Nephron (organoid): Measurements from ENCODE around the gene MICAL2.

ENCODE experiments used
- H3K27ac Mint-ChIP-seq, 3 experiments: 2 replicates each; pipeline ENCODE4 v1.8.0; 2020; ENCODE audit warnings: mixed read lengths in 3 of 3, mild to moderate bottlenecking in 2 of 3, moderate library complexity in 1 of 3
- H3K27me3 Mint-ChIP-seq: 2 replicates; pipeline ENCODE4 v1.8.0; 2021; ENCODE audit warnings: low read depth, mild to moderate bottlenecking, moderate library complexity, mixed read lengths
- H3K36me3 Mint-ChIP-seq: 2 replicates; pipeline ENCODE4 v1.8.0; 2020; ENCODE audit warnings: low read depth, mixed read lengths
- H3K4me1 Mint-ChIP-seq: 2 replicates; pipeline ENCODE4 v1.8.0; 2020; ENCODE audit warnings: mixed read lengths
- H3K4me3 Mint-ChIP-seq, 3 experiments: 2 replicates each; pipeline ENCODE4 v1.8.0; 2020; ENCODE audit warnings: mild to moderate bottlenecking in 3 of 3, mixed read lengths in 3 of 3, moderate library complexity in 2 of 3
- H3K9me3 Mint-ChIP-seq: 2 replicates; pipeline ENCODE4 v1.8.0; 2020; ENCODE audit warnings: mixed read lengths
- TF ChIP-seq, protein P1 (sequence below), 3 experiments: fragments of 200-600 bp; sonication (generic); IDR thresholded peaks; one replicate each; pipeline ENCODE4 v1.5.0; 2021; ENCODE audit warnings: antibody characterized with exemption in 3 of 3; ENCODE audit not compliant: unreplicated experiment in 3 of 3

The MICAL2 gene

DNA sequence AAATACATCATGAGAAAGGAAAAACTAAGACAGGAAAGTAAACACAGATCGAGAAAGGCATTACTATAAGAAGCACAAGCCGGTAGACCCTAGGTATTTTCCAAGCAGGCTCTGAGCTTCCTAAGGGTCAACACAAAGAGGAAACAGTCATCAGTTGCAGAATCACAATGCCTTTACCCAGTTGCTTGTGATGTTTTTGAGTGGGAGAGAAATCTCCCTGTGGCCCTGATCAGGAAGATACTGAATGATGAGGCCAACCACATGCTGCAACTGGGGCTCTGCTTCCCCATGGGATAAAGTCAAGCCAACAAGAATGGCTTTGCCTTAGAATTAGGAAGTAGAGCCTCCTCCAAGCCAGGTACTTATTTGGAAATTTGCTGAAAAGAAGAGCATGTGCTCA, 132.6 kb downstream of the MICAL2 start:
- no peaks in the 10 kb centered on the region for H3K36me3 Mint-ChIP-seq
- H3K27me3 Mint-ChIP-seq, result peaks cover 3% of the 10 kb centered on the region
- peaks cover 47% of the 10 kb centered on the region for H3K4me1 Mint-ChIP-seq
- TF ChIP-seq, protein P1, sequence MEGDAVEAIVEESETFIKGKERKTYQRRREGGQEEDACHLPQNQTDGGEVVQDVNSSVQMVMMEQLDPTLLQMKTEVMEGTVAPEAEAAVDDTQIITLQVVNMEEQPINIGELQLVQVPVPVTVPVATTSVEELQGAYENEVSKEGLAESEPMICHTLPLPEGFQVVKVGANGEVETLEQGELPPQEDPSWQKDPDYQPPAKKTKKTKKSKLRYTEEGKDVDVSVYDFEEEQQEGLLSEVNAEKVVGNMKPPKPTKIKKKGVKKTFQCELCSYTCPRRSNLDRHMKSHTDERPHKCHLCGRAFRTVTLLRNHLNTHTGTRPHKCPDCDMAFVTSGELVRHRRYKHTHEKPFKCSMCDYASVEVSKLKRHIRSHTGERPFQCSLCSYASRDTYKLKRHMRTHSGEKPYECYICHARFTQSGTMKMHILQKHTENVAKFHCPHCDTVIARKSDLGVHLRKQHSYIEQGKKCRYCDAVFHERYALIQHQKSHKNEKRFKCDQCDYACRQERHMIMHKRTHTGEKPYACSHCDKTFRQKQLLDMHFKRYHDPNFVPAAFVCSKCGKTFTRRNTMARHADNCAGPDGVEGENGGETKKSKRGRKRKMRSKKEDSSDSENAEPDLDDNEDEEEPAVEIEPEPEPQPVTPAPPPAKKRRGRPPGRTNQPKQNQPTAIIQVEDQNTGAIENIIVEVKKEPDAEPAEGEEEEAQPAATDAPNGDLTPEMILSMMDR (IDR thresholded peaks at IDR 0.05; ENCODE audit: unreplicated experiment in 3 of 3), result no peak
- H3K27ac Mint-ChIP-seq, result no peak overlapping the region
- no peaks in the 10 kb centered on the region for H3K9me3 Mint-ChIP-seq
- no peak overlapping the region for H3K4me3 Mint-ChIP-seq

DNA sequence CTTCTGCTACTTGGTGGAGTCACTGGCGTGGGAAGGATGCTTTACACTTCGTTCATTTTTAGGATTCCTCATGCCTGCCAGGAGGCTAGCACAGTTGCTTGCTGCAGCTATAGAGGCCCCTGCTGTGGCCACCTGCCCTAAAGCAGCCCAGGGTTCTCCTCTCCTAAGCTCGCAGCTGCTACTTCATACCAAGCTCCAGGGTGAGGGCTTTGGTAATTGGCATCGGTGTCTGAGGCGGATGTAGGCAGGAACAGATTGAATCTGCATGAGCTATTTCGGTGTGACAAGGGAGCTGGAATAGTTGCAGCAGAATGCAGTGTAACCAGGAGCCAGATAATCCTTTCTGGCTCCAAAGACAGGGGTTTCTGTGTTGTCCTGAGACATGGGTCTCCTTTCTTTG, 133.1 kb downstream of the MICAL2 start:
- no peak overlapping the region for H3K27ac Mint-ChIP-seq
- H3K9me3 Mint-ChIP-seq, result no peaks in the 10 kb centered on the region
- peaks cover 8% of the 10 kb centered on the region for H3K27me3 Mint-ChIP-seq
- peak overlapping the region in 1 of 3 experiments; percentile 27 for H3K4me3 Mint-ChIP-seq
- TF ChIP-seq, protein P1 (IDR thresholded peaks at IDR 0.05; ENCODE audit: unreplicated experiment in 3 of 3), result no peak
- H3K36me3 Mint-ChIP-seq, result no peaks in the 10 kb centered on the region
- peaks cover 47% of the 10 kb centered on the region for H3K4me1 Mint-ChIP-seq

DNA sequence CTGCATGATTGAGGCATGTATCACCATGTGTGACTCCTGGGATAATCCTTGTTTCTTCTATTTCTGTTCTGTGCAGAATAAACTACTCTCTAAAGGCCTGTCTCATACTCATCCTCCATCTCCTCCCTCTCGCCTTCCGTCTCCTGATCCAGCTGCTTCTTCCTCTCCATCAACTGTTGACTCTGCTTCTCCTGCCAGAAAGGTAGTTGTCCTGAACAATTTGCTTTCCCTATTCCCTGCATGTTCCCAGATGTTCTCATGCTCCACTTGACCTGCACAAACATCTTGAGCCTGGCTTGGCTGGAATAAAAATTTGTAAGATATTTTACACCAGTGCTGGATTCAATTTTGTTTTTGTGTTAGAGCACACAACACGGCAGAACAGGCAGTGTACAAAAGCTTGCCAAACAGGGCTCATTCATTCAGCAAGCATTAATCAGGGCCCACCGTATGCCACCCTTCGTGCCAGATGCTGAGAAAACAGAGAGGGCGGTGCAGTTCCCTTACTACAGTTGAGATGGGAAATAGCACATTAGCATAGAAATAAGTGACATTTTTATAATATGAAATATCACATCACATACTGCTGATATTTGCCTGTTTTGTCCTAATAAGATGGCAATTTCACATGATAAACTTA, 133.6 kb downstream of the MICAL2 start:
- no peak overlapping the region for H3K27ac Mint-ChIP-seq
- no peaks in the 10 kb centered on the region for H3K36me3 Mint-ChIP-seq
- H3K4me3 Mint-ChIP-seq, result no peak overlapping the region
- peaks cover 11% of the 10 kb centered on the region for H3K27me3 Mint-ChIP-seq
- TF ChIP-seq, protein P1 (IDR thresholded peaks at IDR 0.05; ENCODE audit: unreplicated experiment in 3 of 3), result no peak
- peaks cover 50% of the 10 kb centered on the region for H3K4me1 Mint-ChIP-seq
- H3K9me3 Mint-ChIP-seq, result no peaks in the 10 kb centered on the region

DNA sequence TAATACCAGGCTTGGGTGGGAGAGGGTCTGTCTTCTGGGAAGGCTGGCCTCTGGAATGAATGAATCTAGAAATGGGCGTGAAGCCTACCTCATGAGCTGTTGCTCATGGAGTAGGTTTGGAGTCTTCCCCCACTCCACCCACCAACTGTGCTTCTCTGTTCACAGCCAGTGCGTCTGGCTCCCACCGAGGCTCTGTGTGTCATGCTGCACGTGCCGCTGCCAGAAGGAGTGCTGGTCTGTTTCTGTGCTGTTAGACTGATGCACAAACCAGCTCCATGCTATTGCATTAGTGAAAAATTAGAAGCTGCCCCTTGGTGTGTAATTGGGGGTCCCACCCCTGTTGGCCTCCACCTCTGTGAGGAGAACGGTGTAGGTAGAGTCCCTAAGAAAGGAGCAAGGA, 134.7 kb downstream of the MICAL2 start:
- TF ChIP-seq, protein P1 (IDR thresholded peaks at IDR 0.05; ENCODE audit: unreplicated experiment in 3 of 3), result no peak
- Mint-ChIP-seq H3K4me3 (no peak overlapping the region), H3K4me1 (peaks cover 59% of the 10 kb centered on the region), H3K9me3 (no peaks in the 10 kb centered on the region), H3K27me3 (peaks cover 11% of the 10 kb centered on the region), H3K36me3 (no peaks in the 10 kb centered on the region), H3K27ac (no peak overlapping the region)

DNA sequence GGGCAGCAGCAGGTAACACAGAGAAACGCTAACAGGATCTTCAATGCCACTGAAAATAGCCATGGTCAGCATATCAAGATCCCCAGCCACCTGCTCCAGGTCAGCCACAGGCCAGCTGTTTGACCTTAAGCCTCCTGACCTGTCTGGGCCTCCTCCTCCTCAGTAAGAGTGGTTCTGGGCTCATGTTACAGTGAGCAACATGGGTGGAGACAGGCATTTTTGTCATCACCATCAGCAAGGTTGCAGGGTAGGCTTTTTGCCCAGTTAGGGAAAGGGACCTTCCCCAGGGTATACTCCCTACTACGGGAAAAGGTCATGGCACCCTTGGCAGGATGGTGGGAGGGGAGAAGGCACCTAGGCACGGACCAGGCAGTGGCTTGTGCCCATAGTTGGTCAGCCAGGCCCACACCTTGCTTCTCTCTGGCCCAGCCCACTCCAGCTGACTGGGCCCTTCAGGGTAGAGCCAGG, 135.2 kb downstream of the MICAL2 start:
- Mint-ChIP-seq H3K4me1 (peaks cover 60% of the 10 kb centered on the region), H3K9me3 (no peaks in the 10 kb centered on the region), H3K27ac (no peak overlapping the region), H3K36me3 (no peaks in the 10 kb centered on the region), H3K4me3 (no peak overlapping the region), H3K27me3 (peaks cover 11% of the 10 kb centered on the region)
- TF ChIP-seq, protein P1 (IDR thresholded peaks at IDR 0.05; ENCODE audit: unreplicated experiment in 3 of 3), result no peak

DNA sequence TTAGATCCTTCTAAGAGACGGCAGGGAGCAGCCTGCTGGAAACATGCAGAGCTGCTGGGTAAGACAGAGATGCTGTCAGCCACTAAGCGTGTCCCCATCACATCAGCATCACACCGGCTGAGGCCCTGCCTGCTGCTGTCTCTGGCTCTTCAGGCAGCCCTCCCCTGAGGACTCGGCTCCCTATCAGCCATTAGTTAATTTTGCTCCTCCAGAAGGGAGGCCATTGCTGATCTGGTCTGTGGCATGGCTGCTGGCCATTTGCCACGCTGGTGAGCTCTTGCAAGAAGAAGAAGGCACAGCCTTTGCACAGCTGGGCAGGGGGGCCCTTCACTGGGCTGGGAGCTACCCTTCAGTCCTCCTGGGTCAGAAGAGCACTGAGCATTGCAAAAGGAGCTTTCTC, 135.8 kb downstream of the MICAL2 start:
- TF ChIP-seq, protein P1 (IDR thresholded peaks at IDR 0.05; ENCODE audit: unreplicated experiment in 3 of 3), result no peak
- H3K9me3 Mint-ChIP-seq, result no peaks in the 10 kb centered on the region
- H3K4me3 Mint-ChIP-seq, result no peak overlapping the region
- H3K36me3 Mint-ChIP-seq, result no peaks in the 10 kb centered on the region
- H3K4me1 Mint-ChIP-seq, result peaks cover 64% of the 10 kb centered on the region
- no peak overlapping the region for H3K27ac Mint-ChIP-seq
- H3K27me3 Mint-ChIP-seq, result peaks cover 11% of the 10 kb centered on the region
